G401.6 (cell line): ENCODE data around the gene NLGN1.
"Not testable (repeated sequence)": the region's sequence is repeated elsewhere in the genome, so short reads cannot be mapped to it uniquely, and the experiment has no call there.

Experiments used
- FAIRE-seq: peaks from 2 replicates; lab custom pipeline; 2012; peaks lifted over from hg19 to GRCh38; lab: Jason Lieb, UNC

Gene NLGN1

DNA sequence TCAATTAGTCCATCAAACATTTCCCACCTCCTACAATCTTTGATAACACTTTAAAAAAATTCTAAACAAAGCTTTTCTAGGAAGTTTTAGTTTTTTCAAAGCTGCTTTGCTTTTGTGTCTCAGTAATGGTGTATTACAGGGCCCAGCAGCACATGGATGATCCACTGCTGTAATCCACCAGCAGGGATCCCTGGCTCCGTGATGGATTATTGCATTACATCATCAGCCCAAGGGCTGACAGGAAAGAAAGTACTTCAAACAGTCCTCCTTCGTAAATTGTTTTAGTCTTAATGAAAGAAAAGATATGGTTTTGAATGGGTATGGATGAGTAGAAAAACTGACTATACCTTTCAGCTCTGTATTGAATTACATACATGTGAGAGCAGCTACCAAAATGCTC lies 772.7 kb downstream of the NLGN1 start:
- FAIRE-seq = peak; percentile 84

DNA sequence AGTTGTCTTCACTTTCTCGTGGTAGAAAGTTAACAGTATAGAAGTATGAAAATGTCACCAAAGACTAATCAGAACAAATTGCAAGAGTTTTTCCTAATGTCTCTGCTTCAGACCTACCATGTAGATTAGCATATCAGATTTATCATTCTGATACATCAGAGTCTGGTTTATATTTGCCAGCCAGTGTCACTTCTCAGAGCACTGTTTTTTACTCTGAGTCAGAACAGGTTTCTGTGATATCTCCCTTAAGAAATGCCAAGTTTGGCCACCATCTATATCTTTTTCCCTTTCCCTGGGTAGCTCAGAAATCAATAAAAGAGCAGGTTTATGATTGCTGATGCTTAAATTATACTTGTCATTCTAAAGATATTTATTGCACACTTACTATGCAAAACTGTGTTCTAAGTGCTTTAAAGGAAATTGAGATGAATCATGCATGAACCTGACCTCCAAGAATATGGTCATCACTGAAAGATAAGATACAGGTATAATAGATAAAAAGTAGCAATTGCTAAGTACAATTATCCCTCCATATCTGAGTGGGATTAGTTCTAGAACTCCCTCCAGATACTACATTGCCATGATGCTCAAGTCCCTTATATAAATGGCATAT lies 788.9 kb downstream of the NLGN1 start:
- FAIRE-seq = no peak

DNA sequence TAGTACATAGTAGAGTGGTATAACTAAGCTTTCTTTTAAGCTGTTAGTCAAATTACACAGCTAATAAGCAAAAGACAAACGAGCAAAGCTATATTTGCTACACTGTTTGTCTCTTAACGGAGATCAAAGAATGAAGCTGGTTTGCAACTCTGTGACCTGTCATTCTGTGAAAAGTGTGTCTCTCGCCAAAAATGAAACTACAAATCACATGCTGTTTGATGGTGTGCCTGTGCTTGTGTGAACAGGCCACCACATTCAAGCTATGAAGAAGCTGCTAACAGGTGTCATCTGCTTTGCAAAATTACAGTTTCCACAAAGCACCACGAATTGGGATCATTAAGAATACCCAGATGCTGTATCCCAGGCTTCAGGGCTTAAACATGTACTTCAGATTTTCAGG lies 793.8 kb downstream of the NLGN1 start:
- peak; percentile 23 for FAIRE-seq

DNA sequence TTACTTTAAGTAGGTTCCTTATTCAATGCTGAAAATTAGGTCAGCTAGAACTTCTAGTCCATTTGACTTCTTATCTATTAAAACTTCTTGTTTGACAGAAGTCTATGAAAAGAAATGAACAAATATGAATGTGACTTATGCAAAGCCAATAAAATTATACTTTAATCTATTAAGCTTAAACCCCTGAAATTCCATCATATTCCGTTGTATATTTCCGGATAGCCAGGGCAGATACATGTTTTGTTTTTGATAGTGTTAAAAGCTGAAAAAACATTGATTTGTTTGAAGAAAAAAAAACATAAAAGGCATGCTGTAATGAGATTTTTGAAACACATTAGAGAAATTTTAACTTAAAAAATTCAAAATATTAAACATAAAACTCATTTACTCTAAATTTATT lies 794.4 kb downstream of the NLGN1 start:
- peak; percentile 82 for FAIRE-seq

DNA sequence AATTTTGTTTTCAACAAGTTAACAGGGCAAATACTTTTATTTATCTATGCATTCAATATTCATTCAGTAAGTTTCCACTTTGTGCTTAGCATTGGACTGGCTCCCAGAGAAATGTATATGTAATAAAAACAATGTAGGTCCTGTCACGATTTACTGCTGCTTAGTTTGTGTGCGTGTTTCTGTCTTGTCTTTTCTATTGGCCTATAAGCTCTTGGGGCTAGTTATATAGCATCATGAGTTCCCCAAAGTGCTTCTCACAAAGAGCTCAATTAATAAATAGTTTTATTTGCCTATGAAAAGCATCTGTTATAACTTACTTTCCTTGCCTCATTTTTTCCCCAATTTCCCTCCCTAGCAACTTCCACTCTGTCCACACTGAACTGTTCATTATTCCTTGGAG lies 794.9 kb downstream of the NLGN1 start:
- FAIRE-seq = no peak

DNA sequence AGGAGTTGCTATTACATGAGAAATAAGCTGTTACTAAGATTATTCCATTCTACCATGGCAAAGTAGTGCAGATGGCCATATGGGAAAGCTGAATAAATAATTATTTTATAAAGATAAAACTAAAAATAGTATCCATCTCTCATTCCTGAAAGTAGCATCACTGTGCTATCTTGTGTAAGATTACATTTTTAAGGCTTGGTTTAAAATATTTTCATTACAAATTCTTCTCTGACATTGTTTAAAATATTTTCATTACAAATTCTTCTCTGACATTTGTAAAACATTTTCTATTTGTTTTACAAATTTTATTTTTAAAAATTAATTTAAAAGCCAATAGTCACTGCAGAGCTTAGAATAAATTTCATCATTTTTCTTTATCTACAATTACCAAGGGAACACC lies 796.1 kb downstream of the NLGN1 start:
- peak; percentile 82 for FAIRE-seq

DNA sequence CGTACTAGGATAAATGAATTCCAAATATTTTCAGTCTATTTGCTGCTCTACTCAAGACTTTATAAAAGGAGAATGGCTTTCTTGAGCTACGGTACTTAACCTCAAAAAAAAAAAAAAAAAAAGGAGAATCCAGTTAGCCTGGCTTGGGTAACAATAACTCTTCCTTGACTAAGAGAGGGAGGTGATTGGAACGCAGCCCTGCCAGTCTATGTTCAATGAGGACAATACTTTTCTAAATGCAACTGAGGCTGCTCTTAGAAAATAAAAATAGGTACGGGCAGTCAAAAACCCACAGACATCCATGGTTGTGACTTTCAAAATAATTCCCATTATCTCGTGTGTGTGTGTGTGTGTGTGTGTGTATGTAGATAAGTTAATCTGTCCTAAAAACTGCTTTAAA lies 799.9 kb downstream of the NLGN1 start:
- FAIRE-seq = no peak

DNA sequence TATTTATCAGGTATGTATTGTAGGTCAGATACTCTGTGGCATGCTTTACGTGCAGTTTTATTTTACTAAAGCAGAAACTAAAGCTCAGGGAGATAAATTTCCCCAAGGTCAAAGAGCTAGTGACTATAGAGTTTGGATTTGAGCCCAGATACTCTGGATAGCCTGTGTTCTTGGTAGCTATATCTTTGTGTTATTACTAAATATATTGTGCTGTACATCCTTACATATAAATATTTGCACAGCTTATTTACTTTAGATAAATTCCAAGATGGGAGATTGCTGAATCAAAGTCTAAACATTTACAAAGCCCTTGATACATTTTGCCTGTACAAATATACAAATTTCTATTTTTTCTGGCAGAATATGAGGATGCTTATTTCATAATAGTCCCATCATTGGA lies 800.7 kb downstream of the NLGN1 start:
- no peak for FAIRE-seq

DNA sequence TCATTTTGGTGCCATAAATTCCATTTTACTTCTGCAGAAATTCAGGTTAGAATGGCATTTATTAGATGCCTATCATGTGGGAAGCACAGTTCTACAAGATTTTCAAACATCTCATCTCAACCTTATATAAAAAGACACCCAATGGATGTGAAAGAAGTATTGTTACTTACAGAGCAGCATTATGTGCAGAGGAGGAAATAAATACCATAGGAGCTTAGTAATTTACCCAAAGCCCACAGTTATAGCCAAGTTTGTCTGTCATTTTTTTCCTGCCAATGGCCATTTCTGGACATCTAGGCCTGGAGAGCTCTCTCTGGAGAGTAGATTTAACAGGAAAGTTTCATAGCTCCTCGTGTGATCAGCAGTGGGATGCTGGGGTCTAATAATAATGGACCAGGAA lies 802.2 kb downstream of the NLGN1 start:
- FAIRE-seq = no peak

DNA sequence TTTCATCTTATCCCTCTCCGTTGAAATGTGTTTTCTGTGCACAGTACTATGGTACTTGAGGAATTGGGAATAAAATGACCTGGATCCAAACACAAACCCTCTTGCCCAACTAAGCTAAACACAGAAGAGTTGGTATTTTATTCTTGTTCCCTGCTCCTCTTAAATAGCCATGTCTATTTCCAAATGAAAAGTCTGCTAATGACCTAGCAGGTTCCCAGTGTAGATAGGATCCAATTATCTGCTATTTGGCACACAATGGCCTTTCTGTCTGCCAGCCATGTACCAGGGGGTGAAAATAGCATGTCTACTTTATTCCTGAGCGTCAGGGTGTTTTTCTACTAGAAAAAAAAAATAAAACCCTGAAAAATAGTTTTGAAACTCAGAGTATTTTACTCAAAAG lies 804.6 kb downstream of the NLGN1 start:
- FAIRE-seq = no peak

DNA sequence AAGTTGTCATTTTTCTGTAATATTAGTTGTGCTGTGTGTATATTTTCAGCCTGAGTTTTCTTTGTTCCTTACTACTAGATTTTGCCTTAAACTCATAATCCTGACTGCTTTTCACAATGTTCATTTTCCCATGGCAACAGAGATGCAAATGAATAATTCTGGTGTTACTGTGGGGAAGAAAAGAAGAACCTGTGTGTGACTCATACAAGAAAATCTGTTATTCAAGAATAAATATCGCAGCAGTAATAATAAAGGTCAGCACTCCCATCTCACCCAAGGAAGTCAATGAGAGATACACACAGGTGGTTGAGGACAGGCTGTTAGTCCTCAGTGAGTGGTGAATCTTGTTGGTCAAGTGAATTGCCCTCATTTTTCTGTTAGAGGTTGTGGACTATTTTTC lies 805.0 kb downstream of the NLGN1 start:
- FAIRE-seq = peak; percentile 88

DNA sequence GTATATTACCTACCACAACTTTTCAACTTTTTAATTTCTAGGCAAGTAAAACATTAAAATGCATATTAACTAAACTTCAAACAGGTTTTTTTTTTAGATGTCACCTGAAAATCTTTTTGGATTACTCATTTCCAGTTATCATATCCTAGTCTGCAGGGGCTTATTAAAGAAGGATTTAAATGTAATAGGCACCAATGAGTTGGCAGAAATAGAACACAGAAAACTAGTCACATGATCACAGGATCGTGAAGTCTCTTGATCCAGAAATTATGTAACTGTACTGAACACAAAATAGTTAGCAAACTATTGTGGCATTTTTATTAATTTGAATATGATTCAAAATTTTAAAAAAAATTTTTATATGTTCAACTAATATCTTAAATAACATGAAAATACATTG lies 807.2 kb downstream of the NLGN1 start:
- FAIRE-seq = peak; percentile 99

DNA sequence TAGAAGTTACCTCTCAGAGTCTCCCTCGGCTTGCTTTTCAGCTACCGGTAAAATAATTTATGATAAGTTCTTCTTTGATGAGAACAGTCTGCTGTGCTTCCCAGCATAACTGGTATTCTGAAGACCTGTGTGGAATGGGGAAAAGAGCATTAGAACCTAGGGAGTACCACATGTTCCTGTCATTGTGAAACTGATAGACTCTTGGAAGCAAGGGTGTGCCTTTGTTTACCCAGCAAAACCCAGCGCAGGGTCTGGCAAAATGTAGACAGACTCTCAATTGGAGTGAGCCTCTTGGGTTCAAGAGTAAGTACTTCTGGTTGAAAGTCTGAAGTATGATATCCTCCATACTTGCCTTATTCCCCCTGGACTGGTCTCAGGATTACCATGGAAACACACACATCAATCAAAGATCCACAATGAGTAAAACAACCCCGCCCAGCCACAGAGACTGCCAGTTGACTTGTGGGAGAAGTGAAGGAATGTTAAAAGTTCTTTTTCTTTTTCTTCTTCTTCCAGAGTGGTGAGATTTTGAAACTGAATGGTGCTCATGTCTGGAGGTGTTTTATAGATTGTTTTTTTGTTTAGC lies 809.2 kb downstream of the NLGN1 start:
- peak; percentile 88 for FAIRE-seq

DNA sequence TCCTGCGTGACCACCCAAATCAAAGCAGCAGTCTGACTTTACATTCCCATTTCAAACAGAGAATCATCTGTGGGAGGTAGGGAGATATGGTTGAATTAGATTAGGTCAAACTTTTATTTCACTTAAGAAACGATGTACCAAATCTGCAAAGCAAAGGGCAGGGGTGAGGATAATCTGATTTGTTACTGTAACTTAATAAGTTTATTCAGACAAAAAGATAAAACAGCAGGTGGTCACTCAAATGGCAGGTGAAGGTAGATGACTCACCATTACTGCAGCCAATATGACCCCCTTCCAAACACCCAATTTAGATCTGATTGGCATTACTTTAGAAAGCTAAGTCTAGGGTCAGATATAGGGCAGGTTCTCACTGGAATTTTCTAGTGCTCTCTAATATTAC lies 810.6 kb downstream of the NLGN1 start:
- FAIRE-seq = peak; percentile 80

DNA sequence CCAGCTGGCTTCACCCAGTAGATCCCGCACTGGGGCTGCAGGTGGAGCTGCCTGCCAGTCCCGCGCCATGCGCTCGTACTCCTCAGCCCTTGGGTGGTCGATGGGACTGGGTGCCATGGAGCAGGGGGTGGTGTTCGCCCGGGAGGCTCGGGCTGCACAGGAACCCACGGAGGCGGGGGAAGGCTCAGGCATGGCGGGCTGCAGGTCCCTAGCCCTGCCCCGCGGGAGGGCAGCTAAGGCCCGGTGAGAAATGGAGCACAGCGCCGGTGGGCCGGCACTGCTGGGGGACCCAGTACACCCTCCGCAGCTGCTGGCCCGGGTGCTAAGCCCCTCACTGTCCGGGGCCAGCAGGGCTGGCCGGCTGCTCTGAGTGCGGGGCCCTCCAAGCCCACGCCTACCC lies 814.4 kb downstream of the NLGN1 start:
- not testable (repeated sequence) for FAIRE-seq

DNA sequence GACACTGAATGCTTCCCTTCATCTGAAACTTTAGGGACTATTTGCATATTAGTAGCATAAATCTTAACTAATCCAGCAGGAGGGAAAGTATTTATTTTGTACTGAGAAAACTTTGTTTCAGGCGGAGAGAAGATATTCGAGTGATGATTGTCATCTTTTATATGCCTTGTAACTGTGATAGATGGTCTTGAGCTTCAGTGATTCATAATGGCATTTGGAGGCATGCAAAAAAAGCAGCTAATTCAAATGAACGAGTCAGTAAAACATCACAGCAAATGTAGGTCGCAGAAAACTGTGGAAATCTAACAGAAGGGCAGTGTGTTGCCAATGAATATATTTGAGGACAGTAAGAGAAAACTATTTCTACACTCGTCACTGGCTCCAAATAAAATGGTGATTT lies 817.9 kb downstream of the NLGN1 start:
- peak; percentile 97 for FAIRE-seq

DNA sequence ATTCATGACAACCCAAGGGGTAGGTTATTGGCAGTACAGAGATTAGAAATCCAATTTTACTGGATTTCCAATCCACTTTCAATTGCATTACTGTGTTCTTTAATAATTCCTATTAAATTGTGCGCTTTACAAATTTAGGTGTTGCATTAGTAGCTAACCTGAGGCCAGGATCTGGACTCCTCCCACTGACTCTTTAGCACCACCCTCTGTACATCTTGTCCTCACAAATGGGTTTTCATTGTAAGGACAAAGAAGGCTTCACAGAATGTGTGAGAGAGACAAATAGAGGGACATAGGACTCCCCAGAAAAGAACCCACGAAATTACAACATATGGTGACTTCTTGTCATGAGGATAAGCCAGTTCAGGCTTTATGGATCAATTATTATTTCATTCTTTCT lies 818.5 kb downstream of the NLGN1 start:
- no peak for FAIRE-seq

DNA sequence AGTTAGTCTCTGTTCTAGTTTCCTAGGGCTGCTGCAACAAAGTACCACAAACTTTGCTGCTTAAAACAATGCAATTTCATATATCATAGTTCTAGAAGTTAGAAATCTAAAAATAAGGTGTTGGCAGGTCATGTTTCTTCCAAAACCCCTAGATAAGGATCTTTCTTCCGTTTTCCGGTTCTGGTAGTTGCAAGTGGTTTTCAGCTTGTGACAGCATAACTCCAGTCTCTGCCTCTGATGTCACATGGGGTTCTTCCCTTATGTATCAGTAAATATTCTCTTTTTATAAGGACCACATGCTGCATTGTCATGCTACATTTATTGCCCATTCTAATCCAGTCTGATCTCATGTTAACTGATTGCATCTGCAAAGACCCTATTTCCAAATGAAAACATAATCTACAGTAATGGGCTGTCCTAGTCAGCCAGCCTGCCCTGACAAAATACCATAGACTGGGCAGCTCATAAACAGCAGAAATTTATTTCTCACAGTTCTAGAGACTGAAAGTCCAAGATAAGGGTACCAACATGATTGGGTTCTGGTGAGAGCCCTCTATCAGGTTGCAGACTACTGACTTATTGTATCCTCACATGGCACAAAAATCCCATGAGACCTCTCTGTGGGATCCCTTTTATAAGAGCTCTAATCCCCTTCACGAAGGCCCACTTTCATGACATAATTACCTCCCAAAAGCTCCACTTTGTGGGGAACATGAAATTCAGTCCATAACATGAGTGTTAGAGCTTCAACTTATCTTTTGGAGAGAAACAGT lies 819.6 kb downstream of the NLGN1 start:
- FAIRE-seq = no peak

DNA sequence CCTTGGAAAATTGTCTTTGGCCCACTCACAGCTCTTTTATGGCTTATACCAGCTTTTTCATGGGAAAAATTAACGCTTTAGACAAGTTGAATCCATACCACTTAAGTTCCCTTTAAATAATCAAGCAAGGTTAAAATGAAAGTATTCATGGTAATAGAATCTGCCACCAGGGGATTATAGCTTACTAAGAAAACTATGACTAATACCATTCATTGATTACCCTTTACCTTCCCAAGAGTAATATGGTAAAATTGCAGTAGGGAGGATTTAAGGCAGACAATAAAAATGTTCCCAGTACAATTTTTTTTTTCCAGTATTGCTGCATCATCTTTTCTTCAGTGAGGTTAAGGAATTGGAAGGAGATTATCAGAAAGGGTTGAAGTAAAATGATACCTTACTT lies 820.5 kb downstream of the NLGN1 start:
- FAIRE-seq = peak; percentile 98

DNA sequence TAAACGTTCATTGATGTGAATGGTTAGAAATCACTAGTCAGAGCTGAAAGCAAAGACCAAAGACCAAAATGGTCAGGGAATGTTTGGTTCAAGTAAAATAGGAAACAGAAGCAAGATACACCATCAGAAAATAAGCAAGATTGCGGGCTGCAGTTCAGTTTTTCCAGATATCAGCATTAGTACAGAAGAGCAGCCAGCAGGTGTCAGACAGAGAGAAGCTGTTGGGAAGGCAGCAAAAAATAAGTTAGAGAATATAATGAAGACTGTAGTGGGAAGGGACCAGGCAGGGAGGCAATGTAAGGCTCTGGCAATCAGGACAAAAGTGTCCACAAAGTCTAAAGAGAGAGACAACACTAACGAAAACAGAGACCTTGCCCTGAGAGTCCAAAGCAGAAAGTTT lies 822.2 kb downstream of the NLGN1 start:
- FAIRE-seq = peak; percentile 76

DNA sequence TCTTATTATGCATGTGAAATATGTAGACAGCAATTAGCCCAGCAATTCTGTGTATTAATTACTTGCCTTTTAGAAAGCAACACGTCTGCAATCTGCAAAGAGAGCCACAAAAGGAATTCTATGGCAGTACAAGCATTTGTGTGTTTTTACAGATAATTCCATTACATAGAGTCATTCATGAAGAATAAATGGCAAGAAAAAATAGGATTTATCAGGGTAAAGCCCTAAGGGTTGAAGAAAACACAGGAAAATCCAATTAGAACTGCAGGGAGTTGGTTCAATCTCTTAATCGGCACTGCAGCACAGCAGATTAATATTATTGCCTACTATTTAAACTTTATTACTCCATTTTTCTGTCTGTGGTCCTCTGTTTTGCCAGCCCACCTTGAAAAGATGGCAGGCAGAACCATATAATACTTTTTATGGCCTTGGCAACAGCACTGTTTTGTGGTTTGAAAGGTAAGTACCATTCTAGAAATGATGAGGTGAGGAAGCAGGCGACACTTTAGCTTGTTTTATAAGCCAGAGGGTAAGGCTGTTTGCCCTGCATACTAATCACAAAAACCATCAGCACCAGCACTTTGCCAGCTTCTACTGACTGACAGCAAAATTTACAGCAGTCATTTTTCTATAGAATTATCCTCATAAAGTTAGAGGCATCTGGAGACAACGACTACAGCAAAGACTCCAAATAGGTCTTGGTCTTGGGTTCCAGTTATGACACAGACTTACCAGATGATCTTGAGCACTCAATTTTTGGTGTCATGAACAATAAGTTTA lies 823.4 kb downstream of the NLGN1 start:
- peak; percentile 95 for FAIRE-seq

DNA sequence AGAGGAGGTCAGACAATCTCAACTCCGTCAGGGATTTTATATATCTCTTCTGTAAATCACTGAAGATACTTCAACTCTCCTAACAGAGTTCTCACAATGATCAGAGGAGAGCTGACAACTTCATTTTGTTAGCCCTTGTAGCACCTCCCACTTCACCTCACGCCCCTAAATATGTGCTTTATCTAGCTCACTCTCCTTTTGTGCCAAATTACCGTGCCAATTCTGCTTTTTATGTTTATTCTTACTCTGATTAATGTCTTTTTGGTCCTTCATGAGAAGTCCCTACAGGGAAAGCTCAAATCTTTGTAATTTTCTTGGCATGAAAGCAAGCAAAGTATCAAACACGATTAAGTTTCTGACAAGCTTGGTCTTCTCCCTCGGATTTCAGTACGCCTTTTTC lies 825.5 kb downstream of the NLGN1 start:
- FAIRE-seq = no peak

DNA sequence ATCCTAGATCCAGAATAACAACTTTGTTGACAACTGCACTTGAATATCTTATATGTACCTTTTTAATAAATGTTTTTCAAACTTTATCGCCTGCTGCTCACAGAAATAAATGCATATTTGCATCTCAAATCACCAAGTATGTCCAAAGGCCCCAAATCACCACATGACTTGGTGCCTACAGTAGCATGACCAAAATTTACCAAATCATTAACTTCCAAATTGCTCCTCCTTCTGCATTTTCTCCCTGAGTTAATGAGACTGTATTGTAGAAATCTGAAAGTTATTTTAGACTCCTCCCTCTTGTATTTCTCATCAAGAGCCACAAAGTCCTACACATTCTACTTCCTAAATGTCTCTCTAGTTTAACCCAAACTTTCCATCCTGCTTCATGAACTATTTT lies 826.1 kb downstream of the NLGN1 start:
- FAIRE-seq = peak; percentile 85
